Osteoblast (primary cell): ENCODE data around the gene SHISAL2B. TPM values are rescaled to one million over a fixed set of nuclear protein-coding genes. Genes with fewer than 3 reads are reported as not detected.
"Not testable (repeated sequence)": the region's sequence is repeated elsewhere in the genome, so short reads cannot be mapped to it uniquely, and the experiment has no call there.

Experiments used
- DNase-seq: peaks from one replicate; pipeline ENCODE4 v3.0.0; 2011; ENCODE audit warnings: low spot score, mixed read lengths; ENCODE audit not compliant: insufficient read length; ENCODE audit errors: missing footprints
- H2AFZ ChIP-seq: 2 replicates; pipeline ENCODE4 v1.6.0; 2011; ENCODE audit warnings: mild to moderate bottlenecking, low read length
- H3K27ac ChIP-seq: 2 replicates; pipeline ENCODE4 v1.5.1; 2011; ENCODE audit warnings: mild to moderate bottlenecking, low read depth, low read length, moderate library complexity
- H3K27me3 ChIP-seq: 2 replicates; pipeline ENCODE4 v1.6.0; 2012; ENCODE audit warnings: mild to moderate bottlenecking, control low read depth, inconsistent platforms, low read length, moderate library complexity; ENCODE audit not compliant: insufficient read depth
- H3K36me3 ChIP-seq: 2 replicates; pipeline ENCODE4 v1.5.1; 2011; ENCODE audit warnings: mild to moderate bottlenecking, low read length, control low read depth, moderate library complexity; ENCODE audit not compliant: insufficient read depth
- H3K4me1 ChIP-seq: 2 replicates; pipeline ENCODE4 v1.5.1; 2011; ENCODE audit warnings: mild to moderate bottlenecking, low read length, control low read depth, moderate library complexity; ENCODE audit not compliant: insufficient read depth
- H3K4me2 ChIP-seq: 2 replicates; pipeline ENCODE4 v1.6.0; 2011; ENCODE audit warnings: mild to moderate bottlenecking, low read length; ENCODE audit not compliant: insufficient read depth
- H3K4me3 ChIP-seq: fragments of 200-600 bp; sonication (generic); 3 replicates; pipeline ENCODE4 v1.5.1; 2012; ENCODE audit warnings: mild to moderate bottlenecking, low read length, inconsistent platforms; ENCODE audit not compliant: insufficient read depth
- H3K79me2 ChIP-seq: 2 replicates; pipeline ENCODE4 v1.6.0; 2012; ENCODE audit warnings: mild to moderate bottlenecking, low read length, control low read depth, inconsistent platforms; ENCODE audit not compliant: insufficient read depth
- H3K9me3 ChIP-seq: 2 replicates; pipeline ENCODE4 v1.5.1; 2011; ENCODE audit warnings: low read depth, low read length, control low read depth
- H4K20me1 ChIP-seq: 2 replicates; pipeline ENCODE4 v1.6.0; 2012; ENCODE audit warnings: mild to moderate bottlenecking, low read length, control low read depth; ENCODE audit not compliant: insufficient read depth
- CTCF ChIP-seq: IDR thresholded peaks from 2 replicates; pipeline ENCODE4 v1.5.1; 2011; ENCODE audit warnings: mild to moderate bottlenecking, low read depth, low read length, moderate library complexity; ENCODE audit errors: extremely low read depth
- total RNA-seq: library from RNA; depleted of rRNA; stranded (reverse); fragments of >200 nt; gene quantifications from 2 replicates; pipeline ENCODE4 v1.2.3, GENCODE V29; 2012

SHISAL2B gene
- total RNA-seq, 1 donor: not detected

GRCh38 chr5:64707191-64707590 is 16.9 kb downstream of the SHISAL2B start:
- no peak for DNase-seq
- H3K36me3 ChIP-seq: no peaks in the 10 kb centered on the region
- no peak overlapping the region for H3K4me3 ChIP-seq
- H3K27ac ChIP-seq: no peak overlapping the region
- H3K4me1 ChIP-seq: no peaks in the 10 kb centered on the region
- H3K79me2 ChIP-seq: no peaks in the 10 kb centered on the region
- H4K20me1 ChIP-seq: no peaks in the 10 kb centered on the region
- TF ChIP-seq CTCF: no peak
- H3K4me2 ChIP-seq: no peak overlapping the region
- no peaks in the 10 kb centered on the region for H3K9me3 ChIP-seq
- no peak overlapping the region for H2AFZ ChIP-seq
- peaks cover 8% of the 10 kb centered on the region for H3K27me3 ChIP-seq

GRCh38 chr5:64714495-64714894 is 24.2 kb downstream of the SHISAL2B start:
- not testable (repeated sequence) for DNase-seq, H3K36me3 ChIP-seq, H3K4me2 ChIP-seq, H2AFZ ChIP-seq, H3K79me2 ChIP-seq, H3K27ac ChIP-seq, H3K4me1 ChIP-seq, H3K9me3 ChIP-seq, H3K27me3 ChIP-seq, H3K4me3 ChIP-seq, H4K20me1 ChIP-seq

- Histone ChIP-seq H3K4me1 (no peaks in the 10 kb centered on the region), H3K9me3 (no peaks in the 10 kb centered on the region), H3K36me3 (peaks cover 12% of the 10 kb centered on the region), H4K20me1 (no peaks in the 10 kb centered on the region), H3K4me2 (no peak overlapping the region), H3K4me3 (no peak overlapping the region), H3K79me2 (no peaks in the 10 kb centered on the region), H3K27me3 (no peaks in the 10 kb centered on the region), H3K27ac (no peak overlapping the region), H2AFZ (no peak overlapping the region)
- no peak for TF ChIP-seq CTCF
- DNase-seq: no peak
Observed at GRCh38 chr5:64722588-64722987, 32.3 kb downstream of the SHISAL2B start.

- H3K79me2 ChIP-seq: peaks cover 16% of the 10 kb centered on the region
- no peak overlapping the region for H3K4me3 ChIP-seq
- no peak overlapping the region for H3K27ac ChIP-seq
- no peaks in the 10 kb centered on the region for H4K20me1 ChIP-seq
- no peaks in the 10 kb centered on the region for H3K4me1 ChIP-seq
- no peaks in the 10 kb centered on the region for H3K9me3 ChIP-seq
- DNase-seq: no peak
- H2AFZ ChIP-seq: no peak overlapping the region
- no peak overlapping the region for H3K4me2 ChIP-seq
- TF ChIP-seq CTCF: no peak
- no peaks in the 10 kb centered on the region for H3K27me3 ChIP-seq
- H3K36me3 ChIP-seq: peaks cover 10% of the 10 kb centered on the region
Observed at GRCh38 chr5:64727150-64727549, 36.8 kb downstream of the SHISAL2B start.
